ENCODE results near the gene NXPH2.

- TF ChIP-seq EP300 (IDR thresholded peaks at IDR 0.05) (no peak), POLR2AphosphoS5 (IDR thresholded peaks at IDR 0.05) (no peak)
Observed at GRCh38 chr2:138794724-138795123, 14.5 kb upstream of the NXPH2 start.
